ENCODE data around the gene ATG2A.
A peak's percentile ranks its signal among the peaks of the same experiment; 100 is the strongest.

Gene ATG2A

GRCh38 chr11:64919627-64920026 is 2.6 kb upstream of the ATG2A start:
- no peak overlapping the region for H3K9ac ChIP-seq
- no peaks in the 10 kb centered on the region for H3K36me3 ChIP-seq (ENCODE audit: insufficient read depth)
- H3K79me2 ChIP-seq (ENCODE audit: insufficient read depth, low read depth): no peaks in the 10 kb centered on the region
- H3K27ac ChIP-seq: no peak overlapping the region
- H3K4me2 ChIP-seq: no peak overlapping the region
- no peaks in the 10 kb centered on the region for H4K20me1 ChIP-seq (ENCODE audit: insufficient read depth)
- H2AFZ ChIP-seq (ENCODE audit: low read depth): no peak overlapping the region
- no peak for TF ChIP-seq CTCF (conservative IDR thresholded peaks at IDR 0.05; ENCODE audit: low read depth, low read length)
- no peaks in the 10 kb centered on the region for H3K27me3 ChIP-seq (ENCODE audit: insufficient read depth, low read depth)
- peaks cover 31% of the 10 kb centered on the region for H3K4me1 ChIP-seq (ENCODE audit: low read depth, poor library complexity, severe bottlenecking)
- H3K4me3 ChIP-seq (IDR thresholded peaks at IDR 0.05; ENCODE audit: insufficient read depth, low read depth, low read length): no peak overlapping the region

GRCh38 chr11:64918017-64918416 is 1.0 kb upstream of the ATG2A start:
- no peak overlapping the region; the same call in 1 of the 2 replicates for H3K9ac ChIP-seq
- no peaks in the 10 kb centered on the region for H4K20me1 ChIP-seq (ENCODE audit: insufficient read depth)
- H3K79me2 ChIP-seq (ENCODE audit: insufficient read depth, low read depth): no peaks in the 10 kb centered on the region
- no peaks in the 10 kb centered on the region for H3K36me3 ChIP-seq (ENCODE audit: insufficient read depth)
- H2AFZ ChIP-seq (ENCODE audit: low read depth): peak overlapping the region; percentile 54
- no peak overlapping the region for H3K27ac ChIP-seq
- no peaks in the 10 kb centered on the region for H3K27me3 ChIP-seq (ENCODE audit: insufficient read depth, low read depth)
- no peak; the same call in 1 of the 2 replicates for TF ChIP-seq CTCF (conservative IDR thresholded peaks at IDR 0.05; ENCODE audit: low read depth, low read length)
- peaks cover 25% of the 10 kb centered on the region for H3K4me1 ChIP-seq (ENCODE audit: low read depth, poor library complexity, severe bottlenecking)
- peak overlapping the region; percentile 88 for H3K4me2 ChIP-seq
- no peak overlapping the region for H3K4me3 ChIP-seq (IDR thresholded peaks at IDR 0.05; ENCODE audit: insufficient read depth, low read depth, low read length)

- Histone ChIP-seq H3K27me3 (ENCODE audit: insufficient read depth, low read depth) (no peaks in the 10 kb centered on the region), H3K4me2 (peak overlapping the region; percentile 88), H4K20me1 (ENCODE audit: insufficient read depth) (no peaks in the 10 kb centered on the region), H3K79me2 (ENCODE audit: insufficient read depth, low read depth) (no peaks in the 10 kb centered on the region), H2AFZ (ENCODE audit: low read depth) (peak overlapping the region; percentile 54), H3K9ac (peak overlapping the region; percentile 8; the same call in 1 of the 2 replicates), H3K4me3 (IDR thresholded peaks at IDR 0.05; ENCODE audit: insufficient read depth, low read depth, low read length) (no peak overlapping the region), H3K4me1 (ENCODE audit: low read depth, poor library complexity, severe bottlenecking) (peaks cover 25% of the 10 kb centered on the region), H3K27ac (no peak overlapping the region), H3K36me3 (ENCODE audit: insufficient read depth) (no peaks in the 10 kb centered on the region)
- no peak for TF ChIP-seq CTCF (conservative IDR thresholded peaks at IDR 0.05; ENCODE audit: low read depth, low read length)
These were observed 620 bp upstream of the ATG2A start for GRCh38 chr11:64917663-64917995.

- H3K79me2 ChIP-seq (ENCODE audit: insufficient read depth, low read depth): no peaks in the 10 kb centered on the region
- H4K20me1 ChIP-seq (ENCODE audit: insufficient read depth): no peaks in the 10 kb centered on the region
- no peaks in the 10 kb centered on the region for H3K27me3 ChIP-seq (ENCODE audit: insufficient read depth, low read depth)
- TF ChIP-seq CTCF (conservative IDR thresholded peaks at IDR 0.05; ENCODE audit: low read depth, low read length): no peak
- peaks cover 25% of the 10 kb centered on the region for H3K4me1 ChIP-seq (ENCODE audit: low read depth, poor library complexity, severe bottlenecking)
- peak overlapping the region; percentile 73 for H3K9ac ChIP-seq
- peak overlapping the region; percentile 67 for H3K4me2 ChIP-seq
- H3K36me3 ChIP-seq (ENCODE audit: insufficient read depth): no peaks in the 10 kb centered on the region
- peak overlapping the region; percentile 47; the same call in 1 of the 2 replicates for H3K27ac ChIP-seq
- peak overlapping the region; percentile 60 for H2AFZ ChIP-seq (ENCODE audit: low read depth)
- H3K4me3 ChIP-seq (IDR thresholded peaks at IDR 0.05; ENCODE audit: insufficient read depth, low read depth, low read length): no peak overlapping the region
These were observed 802 bp downstream of the ATG2A start for GRCh38 chr11:64916040-64916774.
